ENCODE measurements around the gene USP47.

DNA sequence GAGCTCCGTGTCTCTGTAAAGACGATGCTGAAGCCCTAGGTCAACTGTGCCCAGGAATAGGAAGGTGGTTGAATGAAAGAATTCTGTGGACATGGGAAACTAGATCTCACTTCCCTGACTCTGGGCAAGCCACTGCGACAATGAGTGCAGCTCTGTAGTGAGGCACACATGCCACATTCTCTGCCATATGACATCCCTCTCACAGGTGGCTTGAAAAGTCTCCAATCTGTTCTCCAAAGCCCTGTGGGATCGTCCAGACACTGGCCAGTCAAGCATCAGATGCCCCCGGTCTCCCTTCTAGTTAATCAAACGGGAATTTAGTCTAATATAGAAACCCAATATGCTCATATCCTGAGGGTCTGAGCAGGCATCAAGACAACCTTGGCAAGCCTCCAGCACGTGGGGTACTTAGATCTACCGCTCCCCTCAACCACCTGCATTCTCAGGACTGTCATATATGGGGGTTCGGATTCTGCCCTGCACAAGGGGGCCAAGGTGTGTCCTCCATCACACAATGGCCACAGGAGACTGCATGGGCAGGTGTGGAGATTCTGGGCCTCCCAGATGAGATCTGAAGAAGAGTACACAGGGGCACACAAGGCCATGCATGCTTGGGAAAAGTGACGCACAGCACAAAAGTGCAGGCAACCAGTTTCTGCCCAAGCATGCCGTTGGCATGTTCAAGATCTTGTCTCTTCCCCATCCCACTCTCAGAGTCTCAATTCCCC, 154.7 kb downstream of the USP47 start:
- TF ChIP-seq, protein P1, sequence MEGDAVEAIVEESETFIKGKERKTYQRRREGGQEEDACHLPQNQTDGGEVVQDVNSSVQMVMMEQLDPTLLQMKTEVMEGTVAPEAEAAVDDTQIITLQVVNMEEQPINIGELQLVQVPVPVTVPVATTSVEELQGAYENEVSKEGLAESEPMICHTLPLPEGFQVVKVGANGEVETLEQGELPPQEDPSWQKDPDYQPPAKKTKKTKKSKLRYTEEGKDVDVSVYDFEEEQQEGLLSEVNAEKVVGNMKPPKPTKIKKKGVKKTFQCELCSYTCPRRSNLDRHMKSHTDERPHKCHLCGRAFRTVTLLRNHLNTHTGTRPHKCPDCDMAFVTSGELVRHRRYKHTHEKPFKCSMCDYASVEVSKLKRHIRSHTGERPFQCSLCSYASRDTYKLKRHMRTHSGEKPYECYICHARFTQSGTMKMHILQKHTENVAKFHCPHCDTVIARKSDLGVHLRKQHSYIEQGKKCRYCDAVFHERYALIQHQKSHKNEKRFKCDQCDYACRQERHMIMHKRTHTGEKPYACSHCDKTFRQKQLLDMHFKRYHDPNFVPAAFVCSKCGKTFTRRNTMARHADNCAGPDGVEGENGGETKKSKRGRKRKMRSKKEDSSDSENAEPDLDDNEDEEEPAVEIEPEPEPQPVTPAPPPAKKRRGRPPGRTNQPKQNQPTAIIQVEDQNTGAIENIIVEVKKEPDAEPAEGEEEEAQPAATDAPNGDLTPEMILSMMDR (IDR thresholded peaks at IDR 0.05) = no peak
- TF ChIP-seq POLR2A (IDR thresholded peaks at IDR 0.05) = no peak

Data from esophagus squamous epithelium (tissue), 4 donors.